Neuron (in vitro differentiated cells): ENCODE results near the gene GALNT16.
"Not testable (repeated sequence)": the region's sequence is repeated elsewhere in the genome, so short reads cannot be mapped to it uniquely, and the experiment has no call there.

Experiments used
- H2AFZ ChIP-seq: one replicate; pipeline ENCODE4 v1.6.1; 2013; ENCODE audit warnings: low read depth, mild to moderate bottlenecking, inconsistent platforms, low read length, moderate library complexity
- H3K27me3 ChIP-seq: one replicate; pipeline ENCODE4 v1.6.1; 2013; ENCODE audit warnings: low read length; ENCODE audit not compliant: insufficient read depth
- H3K36me3 ChIP-seq: one replicate; pipeline ENCODE4 v1.6.1; 2013; ENCODE audit warnings: low read length; ENCODE audit not compliant: insufficient read depth
- H3K4me1 ChIP-seq: one replicate; pipeline ENCODE4 v1.6.1; 2013; ENCODE audit warnings: low read length; ENCODE audit not compliant: insufficient read depth
- H3K4me3 ChIP-seq: 2 replicates; pipeline ENCODE4 v1.5.1; 2013; ENCODE audit warnings: mild to moderate bottlenecking, low read length, moderate library complexity
- H3K9me3 ChIP-seq: one replicate; pipeline ENCODE4 v1.6.1; 2013; ENCODE audit warnings: low read length

The GALNT16 gene

GRCh38 chr14:69378274-69378673, 118.3 kb downstream of the GALNT16 start:
- no peaks in the 10 kb centered on the region for H3K27me3 ChIP-seq
- H3K9me3 ChIP-seq, result peaks cover 12% of the 10 kb centered on the region
- no peak overlapping the region for H3K4me3 ChIP-seq
- H3K36me3 ChIP-seq, result peaks cover 70% of the 10 kb centered on the region
- no peak overlapping the region for H2AFZ ChIP-seq
- no peaks in the 10 kb centered on the region for H3K4me1 ChIP-seq

GRCh38 chr14:69387311-69387710, 127.4 kb downstream of the GALNT16 start:
- peaks cover 9% of the 10 kb centered on the region for H3K9me3 ChIP-seq
- H2AFZ ChIP-seq, result no peak overlapping the region
- no peak overlapping the region for H3K4me3 ChIP-seq
- no peaks in the 10 kb centered on the region for H3K4me1 ChIP-seq
- no peaks in the 10 kb centered on the region for H3K27me3 ChIP-seq
- H3K36me3 ChIP-seq, result peaks cover 83% of the 10 kb centered on the region

GRCh38 chr14:69391400-69391799, 131.4 kb downstream of the GALNT16 start:
- H3K4me3 ChIP-seq, H3K9me3 ChIP-seq, H3K4me1 ChIP-seq, H2AFZ ChIP-seq, H3K27me3 ChIP-seq: not testable (repeated sequence)
- peaks cover 91% of the 10 kb centered on the region for H3K36me3 ChIP-seq

- Histone ChIP-seq H2AFZ (no peak overlapping the region), H3K36me3 (peaks cover 84% of the 10 kb centered on the region), H3K4me1 (peaks cover 16% of the 10 kb centered on the region), H3K27me3 (no peaks in the 10 kb centered on the region), H3K9me3 (peaks cover 9% of the 10 kb centered on the region), H3K4me3 (no peak overlapping the region)
These were observed 132.5 kb downstream of the GALNT16 start for GRCh38 chr14:69392481-69392880.

GRCh38 chr14:69395929-69396328, 136.0 kb downstream of the GALNT16 start:
- H3K4me1 ChIP-seq, result peaks cover 34% of the 10 kb centered on the region
- H3K4me3 ChIP-seq, result no peak overlapping the region
- no peaks in the 10 kb centered on the region for H3K27me3 ChIP-seq
- peaks cover 4% of the 10 kb centered on the region for H3K9me3 ChIP-seq
- peaks cover 55% of the 10 kb centered on the region for H3K36me3 ChIP-seq
- H2AFZ ChIP-seq, result no peak overlapping the region

- H2AFZ ChIP-seq, result peak within 1 kb of the TSS; percentile 69
- H3K27me3 ChIP-seq, result no peaks in the 10 kb centered on the region
- H3K4me3 ChIP-seq, result peak within 1 kb of the TSS; percentile 88
- H3K4me1 ChIP-seq, result peaks cover 37% of the 10 kb centered on the region
- peaks cover under 1% of the 10 kb centered on the region for H3K9me3 ChIP-seq
- H3K36me3 ChIP-seq, result peaks cover 34% of the 10 kb centered on the region
These were observed 138.3 kb downstream of the GALNT16 start, which contains the start of the genes ERH and SLC39A9 for GRCh38 chr14:69398053-69398817. TSS of gene ERH (minus strand) at chr14:69398299. CDS start at chr14:69398233, 66 bp downstream. TSS of gene SLC39A9 (plus strand) at chr14:69398692. CDS start at chr14:69399370, 678 bp downstream.

- Histone ChIP-seq H3K36me3 (peaks cover 32% of the 10 kb centered on the region), H3K4me3 (peak overlapping the region; percentile 88), H3K4me1 (peaks cover 37% of the 10 kb centered on the region), H2AFZ (peak overlapping the region; percentile 69), H3K27me3 (no peaks in the 10 kb centered on the region), H3K9me3 (peaks cover 2% of the 10 kb centered on the region)
These were observed 138.9 kb downstream of the GALNT16 start for GRCh38 chr14:69398818-69399210.

- H3K36me3 ChIP-seq, result peaks cover 25% of the 10 kb centered on the region
- no peak overlapping the region for H2AFZ ChIP-seq
- peaks cover 37% of the 10 kb centered on the region for H3K4me1 ChIP-seq
- H3K4me3 ChIP-seq, result peak overlapping the region; percentile 88
- no peaks in the 10 kb centered on the region for H3K27me3 ChIP-seq
- peaks cover 6% of the 10 kb centered on the region for H3K9me3 ChIP-seq
These were observed 139.8 kb downstream of the GALNT16 start for GRCh38 chr14:69399750-69400149.

GRCh38 chr14:69400154-69400553, 140.2 kb downstream of the GALNT16 start:
- H3K4me3 ChIP-seq, result peak overlapping the region; percentile 88
- no peaks in the 10 kb centered on the region for H3K27me3 ChIP-seq
- peaks cover 10% of the 10 kb centered on the region for H3K9me3 ChIP-seq
- H3K4me1 ChIP-seq, result peaks cover 37% of the 10 kb centered on the region
- H3K36me3 ChIP-seq, result peaks cover 25% of the 10 kb centered on the region
- no peak overlapping the region for H2AFZ ChIP-seq

GRCh38 chr14:69401841-69402240, 141.9 kb downstream of the GALNT16 start:
- Histone ChIP-seq H2AFZ (no peak overlapping the region), H3K27me3 (no peaks in the 10 kb centered on the region), H3K4me3 (no peak overlapping the region), H3K4me1 (peaks cover 26% of the 10 kb centered on the region), H3K36me3 (peaks cover 17% of the 10 kb centered on the region), H3K9me3 (peaks cover 15% of the 10 kb centered on the region)

- H3K27me3 ChIP-seq, result no peaks in the 10 kb centered on the region
- H3K4me3 ChIP-seq, result no peak overlapping the region
- no peak overlapping the region for H2AFZ ChIP-seq
- H3K4me1 ChIP-seq, result peaks cover 17% of the 10 kb centered on the region
- peaks cover 18% of the 10 kb centered on the region for H3K9me3 ChIP-seq
- H3K36me3 ChIP-seq, result peaks cover 17% of the 10 kb centered on the region
These were observed 144.5 kb downstream of the GALNT16 start for GRCh38 chr14:69404478-69404877.

- H3K4me3 ChIP-seq, result no peak overlapping the region
- H3K36me3 ChIP-seq, result peaks cover 17% of the 10 kb centered on the region
- H3K27me3 ChIP-seq, result no peaks in the 10 kb centered on the region
- peaks cover 18% of the 10 kb centered on the region for H3K9me3 ChIP-seq
- peaks cover 13% of the 10 kb centered on the region for H3K4me1 ChIP-seq
- H2AFZ ChIP-seq, result no peak overlapping the region
These were observed 144.9 kb downstream of the GALNT16 start for GRCh38 chr14:69404883-69405282.

GRCh38 chr14:69405762-69406161, 145.8 kb downstream of the GALNT16 start:
- H2AFZ ChIP-seq, result no peak overlapping the region
- H3K9me3 ChIP-seq, result peaks cover 18% of the 10 kb centered on the region
- no peaks in the 10 kb centered on the region for H3K27me3 ChIP-seq
- H3K4me1 ChIP-seq, result peaks cover 4% of the 10 kb centered on the region
- peaks cover 17% of the 10 kb centered on the region for H3K36me3 ChIP-seq
- H3K4me3 ChIP-seq, result no peak overlapping the region
